Left lung (tissue), 10 donors: Measurements from ENCODE around the gene PRTFDC1. TPM values are rescaled to one million over a fixed set of nuclear protein-coding genes. Genes with fewer than 3 reads are reported as not detected.

ENCODE experiments used
- ATAC-seq: fragments of 200-7000 bp; cut with Tn5 transposase; one replicate; pipeline ENCODE4 v1.9.1; 2020; ENCODE audit warnings: moderate library complexity
- DNase-seq, 4 donors: peaks; one replicate each; pipeline ENCODE4 v3.0.0-alpha.2; 2013 to 2020
- H3K27ac ChIP-seq, 2 donors: fragments of 200-600 bp; sonication (generic) in 1 of 2; one replicate each; pipeline versions ENCODE4 v1.5.0 to v1.8.0; 2020 to 2021
- H3K27me3 ChIP-seq, 2 donors: fragments of 200-600 bp; sonication (generic) in 1 of 2; one replicate each; pipeline versions ENCODE4 v1.5.0 to v1.8.0; 2020 to 2021
- H3K36me3 ChIP-seq, 2 donors: fragments of 200-600 bp; sonication (generic) in 1 of 2; one replicate each; pipeline versions ENCODE4 v1.5.0 to v1.8.0; 2020 to 2021
- H3K4me1 ChIP-seq, 2 donors: fragments of 200-600 bp; one replicate each; pipeline ENCODE4 v1.8.0; 2021
- H3K4me3 ChIP-seq, 2 donors: fragments of 200-600 bp; sonication (generic) in 1 of 2; one replicate each; pipeline versions ENCODE4 v1.5.0 to v1.8.0; 2020 to 2021; ENCODE audit warnings: mild to moderate bottlenecking in 1 of 2
- H3K9me3 ChIP-seq, 2 donors: fragments of 200-600 bp; sonication (generic) in 1 of 2; one replicate each; pipeline versions ENCODE4 v1.5.0 to v1.8.0; 2020 to 2021
- CTCF ChIP-seq, 2 donors: fragments of 200-600 bp; sonication (generic) in 1 of 2; IDR thresholded peaks; one replicate each; pipeline versions ENCODE4 v1.5.0 to v1.8.0; 2021; ENCODE audit warnings: antibody characterized with exemption in 2 of 2
- intact Hi-C, 2 donors: fragments of 100-400 bp; cut with DNase I; formaldehyde crosslinking; loops; one replicate each; pipeline versions ENCODE4 v1.11.2 to v1.14.2; 2022
- polyA plus RNA-seq, 6 donors: library from polyadenylated mRNA; unstranded; fragments of 120-200 nt; gene quantifications; one replicate each; pipeline ENCODE4 v1.2.1, GENCODE V29; 2013; ENCODE audit not compliant: insufficient read length in 6 of 6
- total RNA-seq, 2 donors: library from RNA; stranded (reverse); fragmentation: NEBNext Ultra II Directional; extraction: Animal tissue kit (Norgen Biotek cat#: 25700); gene quantifications; one replicate each; pipeline ENCODE4 v1.2.1, GENCODE V29; 2021
- donor health status: DM: no; HTN: yes; CAD: no.
- donor health status: DM: no; HTN: no; CAD: no.

The PRTFDC1 gene
- total and polyA plus RNA-seq, 8 donors: 5.2 to 69.7 (median 49.5) TPM

GRCh38 chr10:24983946-24984345 lies 31.5 kb upstream of the PRTFDC1 start:
- TF ChIP-seq CTCF (IDR thresholded peaks at IDR 0.05): no peak
- ATAC-seq: no peak
- Histone ChIP-seq H3K4me1 (no peaks in the 10 kb centered on the region), H3K36me3 (no peaks in the 10 kb centered on the region), H3K9me3 (no peaks in the 10 kb centered on the region), H3K27ac (no peak overlapping the region), H3K27me3 (no peaks in the 10 kb centered on the region), H3K4me3 (no peak overlapping the region)
- intact Hi-C loops: no loop called here
- no peak for DNase-seq

DNA sequence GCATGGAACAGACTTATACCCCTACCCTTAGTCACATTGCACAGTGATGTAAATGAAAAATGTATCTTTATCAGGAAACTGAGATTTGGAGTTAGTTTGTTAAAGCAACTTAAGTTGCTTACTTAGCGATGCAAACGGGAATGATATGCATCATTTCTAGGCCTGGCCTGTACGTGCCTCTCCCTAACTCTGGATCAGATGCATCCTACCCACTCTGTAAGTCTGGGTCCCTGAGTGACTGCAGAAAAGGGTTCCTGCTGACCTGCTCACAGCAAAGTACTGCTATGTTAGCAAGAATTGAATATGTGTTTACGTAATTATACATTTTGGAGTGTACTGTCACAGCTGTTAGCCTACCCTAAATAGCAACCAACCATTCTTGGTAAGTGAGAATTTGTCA lies 30.7 kb upstream of the PRTFDC1 start:
- intact Hi-C loops: no loop called here

GRCh38 chr10:24982319-24983112 lies 30.1 kb upstream of the PRTFDC1 start:
- DNase-seq (no peak), ATAC-seq (no peak)
- Histone ChIP-seq H3K4me3 (no peak overlapping the region), H3K9me3 (no peaks in the 10 kb centered on the region), H3K27me3 (no peaks in the 10 kb centered on the region), H3K36me3 (no peaks in the 10 kb centered on the region), H3K27ac (no peak overlapping the region), H3K4me1 (no peaks in the 10 kb centered on the region)
- no peak for TF ChIP-seq CTCF (IDR thresholded peaks at IDR 0.05)
- intact Hi-C loops: no loop called here

More for the DNA sequence above, 30.7 kb upstream of the PRTFDC1 start:
- Histone ChIP-seq H3K27me3 (no peaks in the 10 kb centered on the region), H3K9me3 (no peaks in the 10 kb centered on the region), H3K4me1 (no peaks in the 10 kb centered on the region), H3K4me3 (no peak overlapping the region), H3K36me3 (no peaks in the 10 kb centered on the region), H3K27ac (no peak overlapping the region)
- DNase-seq: no peak
- no peak for ATAC-seq
- TF ChIP-seq CTCF (IDR thresholded peaks at IDR 0.05): no peak

DNA sequence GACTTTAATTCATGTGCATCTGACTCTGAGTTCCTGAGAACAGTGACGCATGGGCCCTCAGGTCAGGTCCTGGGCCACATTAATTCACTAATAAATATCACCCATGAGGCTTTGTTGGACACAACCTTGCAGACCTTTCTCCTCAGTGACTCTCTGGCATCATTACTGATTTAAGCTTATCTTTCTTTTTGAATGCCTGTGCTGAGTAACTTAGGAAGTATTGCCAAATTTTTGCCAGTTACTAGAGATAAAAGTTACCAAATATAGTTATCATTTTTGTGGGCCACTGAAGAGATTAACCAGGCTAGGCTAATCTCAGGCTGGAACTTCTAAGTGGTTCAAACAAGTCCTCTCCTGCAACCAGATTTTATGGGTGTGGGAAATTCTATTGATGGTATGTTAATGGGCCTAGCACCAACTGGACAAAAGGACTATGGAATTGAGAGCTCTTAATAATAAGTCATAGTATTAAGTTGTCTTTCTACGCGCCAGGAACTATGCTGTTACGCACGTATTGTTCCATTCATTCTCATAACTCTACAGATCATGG lies 28.8 kb upstream of the PRTFDC1 start:
- Histone ChIP-seq H3K27me3 (no peaks in the 10 kb centered on the region), H3K9me3 (no peaks in the 10 kb centered on the region), H3K36me3 (no peaks in the 10 kb centered on the region), H3K4me1 (no peaks in the 10 kb centered on the region), H3K4me3 (no peak overlapping the region), H3K27ac (no peak overlapping the region)
- TF ChIP-seq CTCF (IDR thresholded peaks at IDR 0.05): no peak
- DNase-seq: no peak
- ATAC-seq: no peak
- intact Hi-C loops: no loop called here

DNA sequence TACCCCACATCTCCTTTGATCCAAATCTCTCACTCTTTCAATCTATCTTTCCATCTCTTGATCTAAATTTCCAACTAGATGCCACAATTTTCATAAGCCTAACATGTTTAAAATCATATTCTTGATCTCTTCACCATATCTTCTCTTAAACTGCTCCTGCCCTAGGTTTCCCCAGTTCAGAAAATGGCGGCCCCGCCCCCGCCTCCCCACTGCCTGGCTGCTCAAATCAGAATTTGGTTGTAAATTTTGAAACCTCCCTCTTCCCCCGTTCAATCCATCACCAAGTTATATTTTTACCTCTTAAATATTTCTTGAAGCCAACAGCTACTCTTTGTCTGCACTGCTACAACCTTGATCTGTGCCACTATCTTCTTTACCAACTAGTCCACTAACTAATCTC lies 27.3 kb upstream of the PRTFDC1 start:
- intact Hi-C loops: no loop called here
- DNase-seq (no peak), ATAC-seq (no peak)
- Histone ChIP-seq H3K36me3 (no peaks in the 10 kb centered on the region), H3K9me3 (no peaks in the 10 kb centered on the region), H3K27me3 (no peaks in the 10 kb centered on the region), H3K4me3 (no peak overlapping the region), H3K4me1 (no peaks in the 10 kb centered on the region), H3K27ac (no peak overlapping the region)
- no peak for TF ChIP-seq CTCF (IDR thresholded peaks at IDR 0.05)
